CD4-positive, alpha-beta T cell treated with Interleukin-1 beta for 1 hour (primary cell): ENCODE results near the gene CTBP1.

Source experiments
- DNase-seq, 2 donors: peaks; one replicate each; pipeline ENCODE4 v3.0.0-alpha.2; 2020 to 2022

CTBP1 gene

GRCh38 chr4:1221155-1221870, 27.6 kb downstream of the CTBP1 start:
- DNase-seq = no peak

GRCh38 chr4:1220566-1220965, 28.4 kb downstream of the CTBP1 start:
- DNase-seq = no peak

GRCh38 chr4:1219566-1219950, 29.4 kb downstream of the CTBP1 start:
- DNase-seq = no peak

GRCh38 chr4:1218634-1219565, 30.0 kb downstream of the CTBP1 start:
- DNase-seq = peak in 1 of 2 donors; percentile 25

GRCh38 chr4:1217366-1217765, 31.6 kb downstream of the CTBP1 start:
- no peak for DNase-seq

- DNase-seq = peak; percentile 61 to 65
Measured at GRCh38 chr4:1216869-1217294, 32.0 kb downstream of the CTBP1 start.

- no peak for DNase-seq
Measured at GRCh38 chr4:1216076-1216614, 32.8 kb downstream of the CTBP1 start.

GRCh38 chr4:1215141-1216075, 33.5 kb downstream of the CTBP1 start:
- no peak for DNase-seq

GRCh38 chr4:1214101-1215095, 34.5 kb downstream of the CTBP1 start:
- no peak for DNase-seq

GRCh38 chr4:1213336-1213995, 35.5 kb downstream of the CTBP1 start:
- no peak for DNase-seq

GRCh38 chr4:1212546-1213335, 36.2 kb downstream of the CTBP1 start:
- DNase-seq = no peak

GRCh38 chr4:1211891-1212545, 36.9 kb downstream of the CTBP1 start:
- no peak for DNase-seq

- DNase-seq = no peak
Measured at GRCh38 chr4:1211371-1211770, 37.6 kb downstream of the CTBP1 start.

- no peak for DNase-seq
Measured at GRCh38 chr4:1210971-1211370, 38.0 kb downstream of the CTBP1 start.

GRCh38 chr4:1210241-1210841, 38.6 kb downstream of the CTBP1 start:
- no peak for DNase-seq

- DNase-seq = no peak
Measured at GRCh38 chr4:1209821-1210220, 39.1 kb downstream of the CTBP1 start.

- DNase-seq = no peak
Measured at GRCh38 chr4:1208970-1209704, 39.8 kb downstream of the CTBP1 start.
